ENCODE results near the gene HIGD2A. TPM values are rescaled to one million over a fixed set of nuclear protein-coding genes. Genes with fewer than 3 reads are reported as not detected.

HIGD2A gene
- total and polyA plus RNA-seq, 9 of the 15 experiments (the other 6 are each of a cell fraction or from before 2014, with no cell fraction given): 94.7 to 264 (median 163) TPM

GRCh38 chr5:176401281-176402205, 13.0 kb downstream of the HIGD2A start:
- H3K4me1 ChIP-seq (replicated peaks in 1 of 2; ENCODE audit: control insufficient read depth in 2 of 2, insufficient read depth in 2 of 2, low read length in 2 of 2): peaks cover 5 to 24% of the 10 kb centered on the region in 2 experiments; a peak in 4 of 5 replicates
- ATAC-seq: no peak
- H4K20me1 ChIP-seq (replicated peaks; ENCODE audit: control insufficient read depth, insufficient read depth, low read length): no peaks in the 10 kb centered on the region
- no peak overlapping the region for H3K27ac ChIP-seq (ENCODE audit: extremely low read depth, low read depth, low read length)
- no peak for FAIRE-seq
- 84% methylated on average over 22 of the region's 22 CpGs for WGBS (ENCODE audit: insufficient coverage, low coverage, missing lambda C conversion rate)
- H3K79me2 ChIP-seq (ENCODE audit: control insufficient read depth, insufficient read depth, low read length): no peaks in the 10 kb centered on the region
- peaks cover 22% of the 10 kb centered on the region; the same call in 1 of the 3 replicates for H3K36me3 ChIP-seq (ENCODE audit: control insufficient read depth, insufficient read depth, low read length)
- no peaks in the 10 kb centered on the region for H3K9me3 ChIP-seq (replicated peaks; ENCODE audit: control insufficient read depth, insufficient read depth, low read depth, low read length)
- H3K27me3 ChIP-seq (ENCODE audit: control insufficient read depth in 2 of 2, insufficient read depth in 2 of 2, low read length in 2 of 2): no peaks in the 10 kb centered on the region
- ChIA-PET POLR2A (no interaction called here), CTCF (ENCODE audit: low intra/inter-chr PET ratio) (no interaction called here)
- H2AFZ ChIP-seq (ENCODE audit: low read depth, low read length): no peak overlapping the region
- H3K4me3 ChIP-seq: no peak overlapping the region
- in situ Hi-C loops (cut with MboI) (no loop called here), intact Hi-C loops (cut with micrococcal nuclease) (no loop called here)
- no peak for DNase-seq (ENCODE audit: extremely low read depth in 1 of 4, low spot score in 3 of 4)
- no peak overlapping the region for H3K9ac ChIP-seq (ENCODE audit: insufficient read depth in 1 of 2, low read depth in 2 of 2, low read length in 2 of 2)
- H3K9me1 ChIP-seq (ENCODE audit: control insufficient read depth, insufficient read depth, low read length): peaks cover 1% of the 10 kb centered on the region
- no peak overlapping the region for H3K4me2 ChIP-seq (ENCODE audit: insufficient read depth, low read length)
- BruUV-seq (replicated peaks): no TSS peak
- TF ChIP-seq SMAD4 (CRISPR knock-in tag; conservative IDR thresholded peaks at IDR 0.05) (no peak), NFIC (IDR thresholded peaks at IDR 0.05) (no peak), ARID4B (CRISPR knock-in tag; IDR thresholded peaks at IDR 0.05) (no peak), PCBP2 (IDR thresholded peaks at IDR 0.05; ENCODE audit: low read depth, low read length, poor library complexity, severe bottlenecking) (no peak), POU5F1 (IDR thresholded peaks at IDR 0.05; ENCODE audit: borderline replicate concordance, low read depth, low read length, partially characterized antibody) (no peak), CTCFL (IDR thresholded peaks at IDR 0.05; ENCODE audit: borderline replicate concordance, insufficient read depth, low read depth, low read length, poor library complexity, severe bottlenecking) (no peak), E2F8 (IDR thresholded peaks at IDR 0.05; ENCODE audit: low read depth, partially characterized antibody) (no peak), OTX1 (CRISPR knock-in tag; IDR thresholded peaks at IDR 0.05) (no peak), ZFP36 (IDR thresholded peaks at IDR 0.05; ENCODE audit: low read depth, low read length, partially characterized antibody) (no peak), BRD9 (IDR thresholded peaks at IDR 0.05; ENCODE audit: low read depth, partially characterized antibody) (no peak), L3MBTL2 (IDR thresholded peaks at IDR 0.05) (no peak)
